NB4 (cell line): ENCODE results near the gene PCNX2.

Experiments
- CTCF ChIP-seq: IDR thresholded peaks from one replicate; pipeline ENCODE4 v1.5.1; 2012; ENCODE audit warnings: low read depth, low read length
- POLR2A ChIP-seq: IDR thresholded peaks from 2 replicates; pipeline ENCODE4 v1.6.1; 2011; ENCODE audit warnings: mild to moderate bottlenecking; ENCODE audit not compliant: insufficient read length; ENCODE audit errors: extremely low read depth

GRCh38 chr1:232969799-232970198 is 325.7 kb downstream of the PCNX2 start:
- TF ChIP-seq CTCF, result no peak
- no peak for TF ChIP-seq POLR2A
